ENCODE data around the gene CEP135.
"Not testable (repeated sequence)": the region's sequence is repeated elsewhere in the genome, so short reads cannot be mapped to it uniquely, and the experiment has no call there.

Gene CEP135

GRCh38 chr4:55941881-55942396 lies 6.8 kb upstream of the CEP135 start:
- no peak for DNase-seq

GRCh38 chr4:55947254-55947882 lies 1.4 kb upstream of the CEP135 start:
- DNase-seq = no peak

GRCh38 chr4:55947912-55948725 lies 626 bp upstream of the CEP135 start:
- DNase-seq = peak in 1 of 2 donors; percentile 64

- DNase-seq = no peak
These were observed 697 bp downstream of the CEP135 start for GRCh38 chr4:55949482-55949802.

GRCh38 chr4:55951191-55951922 lies 2.6 kb downstream of the CEP135 start:
- no peak for DNase-seq

- no peak for DNase-seq
These were observed 7.0 kb downstream of the CEP135 start for GRCh38 chr4:55955710-55956109.

GRCh38 chr4:55959655-55960054 lies 10.9 kb downstream of the CEP135 start:
- no peak for DNase-seq

- DNase-seq = no peak
These were observed 15.3 kb downstream of the CEP135 start for GRCh38 chr4:55964046-55964445.

- no peak for DNase-seq
These were observed 16.8 kb downstream of the CEP135 start for GRCh38 chr4:55965585-55965984.

- not testable (repeated sequence) for DNase-seq
These were observed 17.6 kb downstream of the CEP135 start for GRCh38 chr4:55966324-55966723.

GRCh38 chr4:55967376-55967775 lies 18.6 kb downstream of the CEP135 start:
- no peak for DNase-seq

GRCh38 chr4:55973650-55974049 lies 24.9 kb downstream of the CEP135 start:
- DNase-seq = no peak

GRCh38 chr4:55977811-55978210 lies 29.1 kb downstream of the CEP135 start:
- DNase-seq = no peak

GRCh38 chr4:55979562-55979961 lies 30.8 kb downstream of the CEP135 start:
- no peak for DNase-seq

- no peak for DNase-seq
These were observed 32.0 kb downstream of the CEP135 start for GRCh38 chr4:55980725-55981124.

GRCh38 chr4:55982976-55983375 lies 34.2 kb downstream of the CEP135 start:
- DNase-seq = no peak

- DNase-seq = no peak
These were observed 41.0 kb downstream of the CEP135 start for GRCh38 chr4:55989766-55990165.

- DNase-seq = no peak
These were observed 45.4 kb downstream of the CEP135 start for GRCh38 chr4:55993994-55994663.

GRCh38 chr4:55996646-55997045 lies 47.9 kb downstream of the CEP135 start:
- DNase-seq = no peak

GRCh38 chr4:56003606-56004005 lies 54.9 kb downstream of the CEP135 start:
- DNase-seq = no peak

- DNase-seq = no peak
These were observed 55.5 kb downstream of the CEP135 start for GRCh38 chr4:56004235-56004634.

GRCh38 chr4:56007154-56007553 lies 58.4 kb downstream of the CEP135 start:
- no peak for DNase-seq

GRCh38 chr4:56008206-56008605 lies 59.5 kb downstream of the CEP135 start:
- no peak for DNase-seq
